ENCODE measurements around the gene THSD4. TPM values are rescaled to one million over a fixed set of nuclear protein-coding genes. Genes with fewer than 3 reads are reported as not detected.

Gene THSD4
- total and polyA plus RNA-seq, 8 donors = 15.7 to 43.3 (median 19.1) TPM

DNA sequence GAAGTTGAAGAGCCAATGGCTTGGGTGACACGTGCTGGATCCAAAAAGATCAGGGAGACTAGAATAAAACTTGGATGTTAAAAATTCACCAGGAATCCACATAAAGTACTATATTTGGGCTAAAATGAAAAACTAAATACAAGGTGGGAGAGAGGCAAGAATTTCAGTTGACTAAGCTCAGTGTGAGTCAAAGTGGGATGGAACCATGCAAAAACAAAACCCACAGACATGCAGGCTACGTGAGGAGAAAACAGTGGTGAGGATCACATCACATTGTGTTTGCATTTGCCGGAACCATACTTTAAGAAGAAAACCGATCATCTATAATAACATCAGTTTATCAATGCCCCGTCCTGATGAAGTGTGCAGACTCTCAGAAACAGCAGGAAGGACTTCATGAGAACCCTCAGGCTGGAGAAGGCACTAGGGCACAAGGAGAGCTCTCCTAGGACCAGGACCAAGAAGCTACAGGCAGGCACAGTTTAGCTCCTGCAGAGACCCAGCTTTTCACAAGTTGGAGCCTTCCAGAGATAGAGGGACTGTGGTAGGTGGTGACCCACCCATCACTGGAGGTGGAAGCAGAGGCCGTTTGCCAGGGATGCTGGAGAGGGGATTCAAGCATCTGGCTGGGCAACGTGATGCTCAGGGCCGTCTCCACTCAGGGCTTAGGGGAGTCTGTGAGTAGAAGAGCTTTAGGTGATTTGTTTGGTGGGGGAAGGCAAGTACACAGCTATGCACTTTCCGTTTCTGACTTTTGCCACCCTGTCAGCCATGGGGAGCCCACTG is 666.1 kb downstream of the THSD4 start:
- H3K4me1 ChIP-seq = peaks cover 3 to 4% of the 10 kb centered on the region in 2 donors
- TF ChIP-seq, protein P1, sequence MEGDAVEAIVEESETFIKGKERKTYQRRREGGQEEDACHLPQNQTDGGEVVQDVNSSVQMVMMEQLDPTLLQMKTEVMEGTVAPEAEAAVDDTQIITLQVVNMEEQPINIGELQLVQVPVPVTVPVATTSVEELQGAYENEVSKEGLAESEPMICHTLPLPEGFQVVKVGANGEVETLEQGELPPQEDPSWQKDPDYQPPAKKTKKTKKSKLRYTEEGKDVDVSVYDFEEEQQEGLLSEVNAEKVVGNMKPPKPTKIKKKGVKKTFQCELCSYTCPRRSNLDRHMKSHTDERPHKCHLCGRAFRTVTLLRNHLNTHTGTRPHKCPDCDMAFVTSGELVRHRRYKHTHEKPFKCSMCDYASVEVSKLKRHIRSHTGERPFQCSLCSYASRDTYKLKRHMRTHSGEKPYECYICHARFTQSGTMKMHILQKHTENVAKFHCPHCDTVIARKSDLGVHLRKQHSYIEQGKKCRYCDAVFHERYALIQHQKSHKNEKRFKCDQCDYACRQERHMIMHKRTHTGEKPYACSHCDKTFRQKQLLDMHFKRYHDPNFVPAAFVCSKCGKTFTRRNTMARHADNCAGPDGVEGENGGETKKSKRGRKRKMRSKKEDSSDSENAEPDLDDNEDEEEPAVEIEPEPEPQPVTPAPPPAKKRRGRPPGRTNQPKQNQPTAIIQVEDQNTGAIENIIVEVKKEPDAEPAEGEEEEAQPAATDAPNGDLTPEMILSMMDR (IDR thresholded peaks at IDR 0.05) = no peak
- intact Hi-C loops (cut with DNase I) = no loop called here

DNA sequence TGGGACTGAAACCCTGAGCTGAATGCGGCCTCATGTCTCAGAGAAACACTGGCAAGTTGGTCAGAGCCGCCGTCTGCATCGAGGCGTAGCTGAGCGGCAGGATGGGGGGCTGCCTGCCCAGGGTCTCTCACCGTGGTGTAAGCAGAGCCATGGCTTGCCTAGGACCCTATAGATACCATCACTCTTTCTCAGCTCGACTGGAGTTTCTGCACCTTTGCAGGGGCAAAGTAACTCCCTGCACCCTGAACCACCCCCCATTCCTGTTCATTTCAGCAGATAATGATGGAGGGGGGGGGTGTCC is 666.6 kb downstream of the THSD4 start:
- H3K27ac ChIP-seq = no peak overlapping the region
- no peaks in the 10 kb centered on the region for H3K36me3 ChIP-seq
- TF ChIP-seq, protein P1 (IDR thresholded peaks at IDR 0.05) = no peak
- DNase-seq (no peak), ATAC-seq (no peak)
- H3K4me3 ChIP-seq = no peak overlapping the region
- no peaks in the 10 kb centered on the region for H3K9me3 ChIP-seq
- intact Hi-C loops (cut with DNase I) = no loop called here
- no peaks in the 10 kb centered on the region for H3K27me3 ChIP-seq
- H3K4me1 ChIP-seq = peaks cover 3 to 4% of the 10 kb centered on the region in 2 donors

More for the DNA sequence above, 666.1 kb downstream of the THSD4 start:
- DNase-seq (no peak), ATAC-seq (no peak)
- no peaks in the 10 kb centered on the region for H3K9me3 ChIP-seq
- no peak overlapping the region for H3K27ac ChIP-seq
- H3K36me3 ChIP-seq = no peaks in the 10 kb centered on the region
- no peak overlapping the region for H3K4me3 ChIP-seq
- no peaks in the 10 kb centered on the region for H3K27me3 ChIP-seq

DNA sequence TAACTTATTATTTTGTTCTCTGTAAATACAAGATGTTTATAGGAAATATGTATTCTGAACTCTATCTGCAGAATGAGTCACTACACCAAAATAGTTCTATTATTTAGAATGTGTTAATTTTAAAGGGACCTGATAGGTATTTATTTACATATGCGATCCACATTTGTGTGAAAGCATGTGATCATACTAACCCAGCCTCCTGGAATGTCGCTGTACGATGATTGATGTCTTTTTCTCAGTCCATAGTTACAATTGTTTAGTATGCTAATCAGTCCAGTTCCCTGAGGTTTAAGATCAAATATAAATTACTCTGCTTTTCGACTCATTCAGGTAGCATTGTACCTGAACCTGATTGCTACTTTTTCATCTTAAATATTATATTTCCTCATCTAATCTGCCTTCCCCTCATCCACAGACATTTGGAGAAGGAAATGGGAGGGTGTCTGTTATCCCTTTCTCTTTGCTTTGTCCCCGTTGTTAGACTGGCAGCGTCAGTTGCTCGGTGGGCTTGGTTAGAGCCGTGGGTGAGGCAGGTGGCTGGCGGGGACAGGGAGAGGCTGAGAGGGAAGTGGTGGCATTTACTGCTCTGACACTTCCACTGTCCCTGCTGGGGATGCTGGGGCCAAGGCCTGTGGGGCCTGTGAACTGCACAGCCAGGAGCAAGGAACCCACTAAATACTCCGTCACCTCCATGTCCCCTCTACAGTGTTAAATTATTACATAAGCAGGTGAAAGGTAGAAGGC is 667.3 kb downstream of the THSD4 start:
- Histone ChIP-seq H3K4me1 (peaks cover 3 to 4% of the 10 kb centered on the region in 2 donors), H3K27ac (no peak overlapping the region), H3K36me3 (no peaks in the 10 kb centered on the region), H3K27me3 (no peaks in the 10 kb centered on the region), H3K4me3 (no peak overlapping the region), H3K9me3 (no peaks in the 10 kb centered on the region)
- intact Hi-C loops (cut with DNase I) = no loop called here
- TF ChIP-seq, protein P1 (IDR thresholded peaks at IDR 0.05) = no peak
- ATAC-seq (no peak), DNase-seq (no peak)

DNA sequence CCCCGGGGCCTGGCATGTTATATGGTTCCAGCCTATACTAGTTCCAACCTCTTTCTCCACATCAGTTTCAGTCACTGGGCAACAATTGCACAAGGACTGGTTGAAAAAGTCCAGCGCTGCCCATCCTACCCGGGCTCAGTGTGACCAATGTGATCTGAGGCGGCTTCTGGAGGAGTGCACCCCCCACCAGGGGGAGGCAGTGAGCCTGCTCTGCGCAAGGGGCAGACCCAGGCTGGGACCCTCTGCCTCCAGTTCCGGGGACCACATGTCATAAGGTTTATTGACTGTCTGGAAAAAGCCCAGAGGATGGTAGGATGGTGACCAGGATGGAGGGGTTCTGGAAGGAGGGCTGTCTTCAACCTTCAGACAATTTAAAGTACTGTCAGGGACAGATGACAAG is 669.4 kb downstream of the THSD4 start:
- ATAC-seq (peak; percentile 32), DNase-seq (no peak)
- peaks cover 3 to 4% of the 10 kb centered on the region in 2 donors for H3K4me1 ChIP-seq
- TF ChIP-seq, protein P1 (IDR thresholded peaks at IDR 0.05) = no peak
- no peaks in the 10 kb centered on the region for H3K27me3 ChIP-seq
- H3K9me3 ChIP-seq = no peaks in the 10 kb centered on the region
- H3K36me3 ChIP-seq = no peaks in the 10 kb centered on the region
- H3K27ac ChIP-seq = no peak overlapping the region
- no peak overlapping the region for H3K4me3 ChIP-seq
- intact Hi-C loops (cut with DNase I) = no loop called here

DNA sequence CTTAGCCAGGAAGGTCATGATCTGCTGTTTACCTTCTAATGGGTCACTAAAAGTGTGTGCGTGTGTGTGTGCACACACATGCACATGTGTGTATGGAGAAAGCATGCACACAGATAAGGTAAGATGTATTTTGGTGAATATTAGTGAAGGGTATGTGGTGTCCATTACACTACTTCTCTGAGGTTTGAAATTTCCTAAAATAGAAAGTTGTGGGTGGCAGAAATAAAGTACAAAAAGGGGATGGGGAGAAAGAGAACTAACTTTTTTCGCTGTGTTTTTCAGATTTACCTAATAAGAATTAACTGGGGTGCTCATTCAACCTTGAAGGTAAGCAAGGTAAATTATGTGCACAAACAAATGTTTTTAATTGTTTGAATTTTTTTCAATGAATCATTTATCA is 670.7 kb downstream of the THSD4 start:
- H3K27ac ChIP-seq = no peak overlapping the region
- H3K4me3 ChIP-seq = no peak overlapping the region
- intact Hi-C loops (cut with DNase I) = no loop called here
- H3K9me3 ChIP-seq = no peaks in the 10 kb centered on the region
- ATAC-seq = no peak
- DNase-seq = no peak
- no peaks in the 10 kb centered on the region for H3K27me3 ChIP-seq
- TF ChIP-seq, protein P1 (IDR thresholded peaks at IDR 0.05) = no peak
- H3K36me3 ChIP-seq = no peaks in the 10 kb centered on the region
- no peaks in the 10 kb centered on the region for H3K4me1 ChIP-seq
